Measurements from ENCODE around the gene ATP1B3.
"Not testable (repeated sequence)": the region's sequence is repeated elsewhere in the genome, so short reads cannot be mapped to it uniquely, and the experiment has no call there.

ATP1B3 gene

DNA sequence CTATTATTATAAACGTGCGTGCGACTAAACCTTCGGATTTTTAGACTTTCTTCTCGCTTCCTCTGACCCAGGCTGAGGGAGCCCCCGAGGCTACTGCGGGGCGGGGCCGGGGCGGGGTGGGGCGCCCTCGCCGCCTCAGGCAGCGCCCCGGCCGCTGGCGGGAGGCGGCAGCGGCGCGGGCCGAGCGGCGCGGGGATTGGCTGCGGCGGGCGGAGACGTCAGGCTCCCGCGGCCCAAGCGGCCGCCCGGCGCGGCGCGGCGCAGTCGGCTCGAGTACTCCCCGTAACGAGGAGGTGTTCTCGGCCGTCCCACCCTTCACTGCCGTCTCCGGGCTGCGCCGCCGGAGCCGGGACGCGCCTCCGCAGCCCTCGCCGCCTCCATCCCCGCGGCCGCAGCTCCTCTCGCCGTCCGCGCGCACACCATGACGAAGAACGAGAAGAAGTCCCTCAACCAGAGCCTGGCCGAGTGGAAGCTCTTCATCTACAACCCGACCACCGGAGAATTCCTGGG is at the start of gene ATP1B3:
ATP1B3 (plus strand) TSS at position 263 of the 510 bp plus-strand sequence; CDS start at position 422, 159 bp downstream.
- DNase-seq = peak; percentile 85

DNA sequence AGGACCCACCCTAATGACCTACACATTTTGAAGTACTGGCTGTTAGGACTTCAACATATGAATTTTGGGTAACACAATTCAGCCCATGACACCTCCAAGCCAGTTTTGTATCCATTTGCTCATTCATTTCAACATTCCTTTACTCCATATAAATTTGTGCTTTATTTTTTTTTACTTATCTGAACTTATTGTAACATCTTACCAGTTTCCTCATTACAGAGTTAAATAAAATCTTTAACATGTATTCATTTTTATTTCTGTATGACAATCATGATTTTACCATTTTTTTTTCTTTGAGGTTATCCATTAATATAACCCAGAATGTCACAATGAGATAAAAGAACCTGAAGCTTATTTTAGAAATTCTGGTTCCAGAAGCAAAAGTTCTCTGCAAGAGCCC is 48.0 kb upstream of the ATP1B3 start:
- DNase-seq = no peak

DNA sequence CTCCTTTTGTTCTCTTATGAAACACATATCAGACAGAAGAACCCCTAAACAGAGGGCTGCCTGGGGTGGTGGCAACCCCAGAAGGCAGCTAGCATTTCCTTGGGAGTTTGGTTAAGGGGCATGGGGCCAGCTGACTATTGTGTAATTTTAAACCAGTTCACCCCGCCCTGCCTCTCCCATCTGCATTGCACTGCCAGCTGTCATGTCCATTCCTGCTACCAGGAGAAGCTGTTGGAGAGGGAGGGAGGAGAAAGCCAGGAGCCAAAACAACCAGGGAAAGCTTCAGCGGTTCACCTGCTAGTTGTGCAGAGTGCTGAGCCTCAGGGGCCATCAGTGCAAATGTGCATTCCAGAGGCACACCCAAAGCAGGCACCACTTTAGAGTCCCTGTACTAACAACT is 47.6 kb upstream of the ATP1B3 start:
- DNase-seq = no peak

DNA sequence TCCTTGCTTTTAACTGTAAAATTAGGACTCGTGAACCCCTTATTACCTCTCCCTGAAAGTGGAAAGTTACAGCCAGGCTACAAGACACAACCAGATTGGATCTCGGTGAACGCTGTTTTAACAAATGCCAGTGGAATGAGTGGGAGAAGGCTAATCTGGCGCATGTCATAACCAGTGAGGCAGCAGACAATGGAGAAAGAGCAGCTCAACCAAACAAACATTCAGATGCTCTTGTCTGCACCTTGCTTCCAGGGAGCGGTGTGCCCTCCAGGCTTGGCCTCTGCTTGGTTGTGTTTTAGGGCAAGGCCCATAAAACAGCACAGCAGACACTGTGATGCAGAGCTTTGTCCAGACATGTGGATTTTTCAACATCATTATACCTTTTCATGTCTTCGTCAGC is 45.9 kb upstream of the ATP1B3 start:
- DNase-seq = no peak

DNA sequence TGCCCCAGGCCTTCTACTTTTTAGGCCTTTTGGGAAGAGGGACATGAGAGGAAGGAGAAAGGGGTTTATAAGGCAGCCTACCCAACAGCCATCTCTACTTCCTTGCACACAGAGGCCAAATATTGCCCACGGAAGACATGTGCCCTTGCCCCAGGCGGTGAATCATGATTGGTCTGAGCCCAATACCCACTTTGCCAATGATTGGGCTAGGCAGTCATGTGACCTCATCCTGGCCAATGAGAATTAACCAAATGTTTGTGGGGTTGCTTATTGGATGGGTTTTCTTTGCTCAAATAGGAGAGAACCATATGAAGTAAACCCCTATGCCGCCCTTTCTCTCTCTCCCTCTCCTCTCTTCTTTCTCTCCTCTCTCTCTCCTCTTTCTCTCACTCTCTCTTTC is 42.2 kb upstream of the ATP1B3 start:
- DNase-seq = no peak

DNA sequence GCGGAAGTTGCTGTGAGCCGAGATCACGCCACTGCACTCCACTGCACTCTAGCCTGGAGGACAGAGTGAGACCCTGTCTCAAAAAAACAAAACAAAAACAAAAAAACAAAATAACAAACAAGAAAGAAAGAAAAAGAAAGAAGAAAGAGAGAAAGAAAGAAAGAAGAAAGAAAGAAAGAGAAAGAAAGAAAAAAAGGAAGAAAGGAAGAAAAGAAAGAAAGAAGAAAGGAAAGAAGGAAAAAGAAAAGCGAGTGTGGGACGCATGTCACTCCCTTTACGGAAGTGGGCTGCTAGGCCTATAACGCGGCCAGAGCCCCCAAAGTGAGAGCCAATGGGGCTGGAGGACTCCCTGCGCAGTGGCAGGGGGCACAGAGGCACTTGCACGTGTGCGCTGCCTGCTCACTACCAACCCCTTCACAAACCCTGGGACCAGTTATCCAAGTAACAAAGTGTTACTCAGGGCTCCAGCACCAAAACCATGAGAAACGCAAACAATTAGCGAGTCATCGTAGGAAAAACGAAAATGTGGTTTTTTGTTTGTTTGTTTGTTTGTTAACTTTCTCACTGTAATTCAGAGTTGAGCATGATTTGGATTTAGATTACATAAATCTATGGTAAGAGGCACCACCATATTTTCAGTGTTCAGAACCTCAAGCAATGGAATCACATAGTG is 40.8 kb upstream of the ATP1B3 start:
- DNase-seq = no peak

DNA sequence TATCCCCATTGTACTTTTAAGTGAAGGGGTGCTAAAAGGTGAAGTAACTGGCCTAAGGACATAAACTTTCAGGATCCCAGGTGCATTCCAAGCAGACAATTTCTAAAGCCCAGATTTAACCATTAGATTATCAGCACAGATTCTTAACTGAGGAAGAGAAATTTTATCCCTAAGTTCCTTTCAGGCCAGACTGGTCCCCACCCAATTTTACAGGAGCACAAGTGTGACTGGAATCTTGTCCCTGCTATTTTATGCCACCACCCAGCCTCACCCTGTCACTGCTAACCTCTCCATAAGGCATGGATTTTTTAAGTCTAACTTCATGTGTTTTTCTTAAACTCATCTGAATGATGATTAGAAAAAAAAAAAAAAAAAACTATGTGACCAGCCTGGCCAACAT is 37.1 kb upstream of the ATP1B3 start:
- DNase-seq = no peak

DNA sequence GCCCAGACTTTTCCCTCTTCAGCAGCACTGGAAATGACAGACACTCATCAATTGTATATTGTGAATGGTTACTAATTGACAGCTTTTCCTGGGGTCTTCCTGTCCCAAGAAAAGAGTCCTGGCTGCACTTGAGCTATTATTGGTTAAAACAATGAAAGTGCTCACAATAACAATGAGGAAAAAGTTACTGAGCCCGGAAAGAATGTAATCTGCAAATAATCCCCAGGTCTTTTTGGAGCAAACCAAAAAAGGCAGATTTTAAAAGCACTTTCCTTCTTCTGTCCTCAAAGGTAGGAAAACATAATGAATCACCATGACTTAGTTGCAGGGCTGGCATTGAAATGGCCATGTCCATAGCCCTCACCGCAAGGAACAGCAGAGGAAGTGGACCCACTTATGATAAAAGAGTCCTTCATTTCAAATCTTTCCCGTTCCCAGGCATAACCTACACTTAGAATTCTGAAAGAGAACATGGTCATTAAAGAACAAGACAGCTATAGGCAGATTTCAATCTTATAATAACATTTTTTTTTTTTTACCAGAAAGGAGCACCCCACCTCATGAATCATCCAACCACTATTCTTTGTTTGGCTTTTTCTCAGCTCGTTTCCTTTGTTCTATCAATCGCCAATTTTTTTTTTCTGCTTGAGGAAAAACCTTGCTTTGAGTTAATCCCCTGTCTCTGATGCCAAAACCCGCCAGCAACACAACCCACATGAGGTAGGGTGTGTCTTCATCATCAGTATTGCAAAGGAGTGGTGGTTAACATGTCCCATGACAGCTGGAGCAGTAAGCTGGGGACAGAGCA is 35.5 kb upstream of the ATP1B3 start:
- DNase-seq = no peak

DNA sequence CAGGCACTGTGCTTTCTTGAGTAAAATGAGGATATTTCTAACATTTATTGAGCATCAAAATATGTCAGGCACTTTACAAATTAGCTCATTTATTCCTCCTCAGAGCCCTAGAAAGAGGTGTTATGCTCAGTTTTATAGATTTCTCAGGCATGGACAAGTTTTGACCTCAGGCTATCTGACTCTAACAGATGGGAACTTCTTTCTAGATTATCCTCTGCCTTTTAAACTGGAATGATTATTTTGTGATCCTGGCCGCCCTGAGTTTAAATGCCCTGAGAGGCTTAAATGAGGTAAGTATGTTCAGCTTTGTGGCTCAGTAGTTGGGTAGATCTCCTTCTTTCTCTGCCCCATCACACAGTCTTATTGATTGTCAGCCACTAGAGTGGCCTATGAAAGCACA is 32.3 kb upstream of the ATP1B3 start:
- DNase-seq = no peak

DNA sequence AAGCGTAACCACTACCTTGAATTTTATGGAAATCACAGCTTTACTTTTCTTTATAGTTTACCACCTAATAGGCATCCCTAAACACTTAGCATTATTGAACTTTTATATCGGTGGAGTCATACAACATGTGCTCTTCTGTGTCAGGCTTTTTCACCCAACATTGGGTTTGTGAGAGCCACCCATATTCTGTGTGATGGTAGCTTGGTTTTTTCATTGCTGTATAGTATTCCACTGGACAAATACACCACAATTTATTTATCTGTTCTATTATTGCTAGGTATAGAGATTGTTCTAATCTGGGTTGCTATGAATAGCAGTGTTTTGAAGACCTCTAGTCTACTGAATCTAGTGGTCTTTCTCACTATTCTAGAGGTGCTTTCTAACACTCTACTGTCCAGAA is 31.6 kb upstream of the ATP1B3 start:
- DNase-seq = no peak

DNA sequence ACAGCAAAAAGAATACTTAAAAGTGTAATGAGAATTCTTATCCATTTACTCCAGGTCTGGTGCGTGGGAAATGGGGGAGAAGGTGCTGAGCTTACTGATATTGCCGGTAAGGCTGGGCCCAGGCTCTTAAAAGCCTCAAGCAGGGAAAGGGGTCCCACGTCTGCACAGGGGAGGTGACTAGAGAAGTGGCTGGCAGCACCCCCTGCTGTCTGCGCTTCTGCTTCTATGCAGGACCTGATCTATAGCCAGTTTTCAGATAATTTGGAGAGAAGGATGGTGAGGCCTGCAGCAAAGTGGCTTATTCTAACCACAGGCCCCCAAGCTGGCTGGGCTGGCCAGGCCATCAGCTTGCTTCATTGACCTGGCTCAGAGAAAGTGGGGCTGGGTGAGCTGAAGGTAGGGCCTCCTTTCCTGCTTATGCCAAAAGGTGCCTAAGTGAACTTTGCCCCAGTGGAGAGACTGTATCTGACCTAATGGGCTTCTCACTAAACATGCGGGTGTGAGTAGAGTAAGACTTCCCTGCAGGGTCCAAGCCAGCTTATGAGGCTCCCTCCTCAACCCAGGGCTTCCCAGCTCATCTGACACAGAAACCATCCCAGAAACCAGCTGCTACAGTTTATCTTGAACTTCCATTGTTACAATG is 30.9 kb upstream of the ATP1B3 start:
- peak; percentile 10 for DNase-seq

DNA sequence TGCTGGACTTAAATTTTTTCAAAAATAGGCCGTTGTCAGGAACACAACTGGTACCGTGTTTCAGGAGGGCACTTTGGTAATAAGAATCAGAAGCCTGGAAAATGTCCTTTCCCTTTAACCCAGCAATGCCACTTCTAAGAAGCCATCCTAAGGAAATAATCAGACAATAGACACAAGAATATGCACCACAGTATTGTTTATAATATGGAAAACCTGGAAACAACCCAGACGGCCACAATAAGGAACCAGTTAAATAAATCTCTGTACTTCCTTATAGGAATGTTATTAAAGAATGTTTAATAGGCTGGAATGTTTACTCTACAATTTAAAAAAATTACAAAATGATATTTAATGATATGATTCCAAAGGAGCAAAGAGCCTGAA is 30.4 kb upstream of the ATP1B3 start:
- DNase-seq = no peak

DNA sequence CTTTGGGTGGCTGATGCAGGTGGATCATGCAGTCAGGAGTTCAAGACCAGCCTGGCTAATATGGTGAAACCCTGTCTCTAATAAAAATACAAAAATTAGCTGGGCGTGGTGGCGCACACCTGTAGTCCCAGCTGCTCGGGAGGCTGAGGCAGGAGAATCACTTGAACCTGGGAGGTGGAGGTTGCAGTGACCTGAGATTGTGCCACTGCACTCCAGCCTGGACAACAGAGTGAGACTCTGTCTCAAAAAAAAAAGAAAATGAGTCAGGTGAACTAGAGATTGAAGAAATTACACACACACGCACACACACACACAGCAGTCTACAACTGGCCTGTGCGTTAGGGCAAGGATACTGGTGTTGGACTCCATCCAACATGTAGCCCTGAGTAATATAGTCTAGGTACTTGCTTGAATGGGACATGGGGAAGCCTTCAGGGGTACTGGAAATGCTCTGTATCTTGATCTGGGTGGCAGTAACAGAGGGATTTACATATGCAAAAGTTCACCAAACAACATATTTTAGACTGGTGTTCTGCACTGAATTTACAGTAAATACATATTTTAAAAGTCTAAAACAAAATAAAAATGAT is 28.2 kb upstream of the ATP1B3 start:
- DNase-seq = not testable (repeated sequence)

DNA sequence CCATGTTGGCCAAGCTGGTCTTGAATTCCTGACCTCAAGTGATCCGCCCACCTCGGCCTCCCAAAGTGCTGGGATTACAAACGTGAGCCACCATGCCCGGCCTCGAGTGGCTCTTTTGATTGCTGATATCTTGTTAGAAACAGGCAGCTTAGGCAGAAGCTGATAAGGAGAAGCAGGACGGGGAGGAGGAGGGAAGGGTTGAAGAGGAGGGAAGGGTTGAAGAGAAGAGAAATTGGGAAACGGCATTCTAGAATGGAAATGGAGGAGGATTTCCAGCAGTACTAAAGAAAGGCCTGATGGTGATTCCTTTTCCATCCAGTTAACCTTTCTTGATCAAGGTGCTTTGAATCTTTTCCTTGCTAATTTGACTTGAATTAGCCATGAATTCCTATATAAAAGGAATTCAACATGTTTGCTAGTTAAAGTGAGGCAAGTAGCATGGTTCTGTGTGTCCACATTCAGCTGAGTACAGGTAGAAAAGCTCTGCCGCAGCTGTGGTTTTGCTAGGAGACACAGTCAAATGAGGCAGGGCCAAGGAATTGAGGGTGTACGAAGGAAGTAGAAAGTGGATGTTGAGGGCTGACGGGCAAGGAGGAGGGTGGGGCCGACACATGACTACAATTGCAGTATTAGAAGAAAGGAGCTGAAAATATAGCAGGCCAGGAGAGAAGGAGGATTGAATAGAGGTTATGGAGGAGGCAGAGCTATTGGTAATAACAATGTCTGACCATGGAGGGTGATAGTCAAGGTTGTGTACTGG is 27.2 kb upstream of the ATP1B3 start:
- DNase-seq = no peak

DNA sequence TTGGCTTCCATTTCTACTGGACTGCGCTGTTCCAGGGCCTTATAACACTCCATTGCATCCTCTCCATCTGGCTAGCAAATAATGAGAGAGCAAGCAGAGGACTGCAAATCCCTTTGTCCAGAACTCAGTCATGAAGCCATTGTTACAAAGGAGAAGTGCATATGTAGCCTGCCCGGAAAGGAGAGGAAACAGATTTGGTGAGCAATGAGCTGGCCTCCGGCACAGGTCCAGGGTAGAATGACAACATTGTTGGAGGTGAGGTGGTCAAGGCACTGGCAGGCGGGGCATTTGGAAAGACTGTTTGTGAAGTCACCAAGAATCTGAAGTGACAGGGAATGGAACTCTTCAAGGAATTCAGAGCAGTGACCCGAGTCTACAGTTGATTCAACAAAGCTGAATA is 25.0 kb upstream of the ATP1B3 start:
- DNase-seq = no peak

DNA sequence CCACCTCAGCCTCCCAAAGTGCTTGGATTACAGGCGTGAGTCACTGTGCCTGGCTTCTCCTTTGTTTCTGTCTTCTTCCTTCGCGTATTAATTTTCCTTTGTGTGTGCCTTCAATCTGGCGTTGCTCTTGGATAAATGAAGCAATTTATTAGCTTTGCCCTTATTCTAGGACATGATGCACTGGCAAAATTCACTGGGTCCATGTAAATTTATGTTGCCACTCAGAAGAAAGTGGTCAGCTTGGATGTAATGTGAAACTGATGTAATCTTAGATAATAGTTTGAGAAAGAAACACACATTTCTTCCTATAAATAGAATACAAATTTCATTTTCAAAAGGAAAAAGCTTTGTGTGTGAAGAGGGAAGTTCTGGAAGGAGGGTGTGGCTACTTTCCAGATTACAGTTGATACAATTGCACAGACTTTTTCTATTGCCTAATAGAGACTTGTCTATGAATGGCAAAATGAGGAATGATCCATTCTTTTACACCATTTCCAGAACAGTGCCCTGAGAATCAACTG is 23.3 kb upstream of the ATP1B3 start:
- no peak for DNase-seq

DNA sequence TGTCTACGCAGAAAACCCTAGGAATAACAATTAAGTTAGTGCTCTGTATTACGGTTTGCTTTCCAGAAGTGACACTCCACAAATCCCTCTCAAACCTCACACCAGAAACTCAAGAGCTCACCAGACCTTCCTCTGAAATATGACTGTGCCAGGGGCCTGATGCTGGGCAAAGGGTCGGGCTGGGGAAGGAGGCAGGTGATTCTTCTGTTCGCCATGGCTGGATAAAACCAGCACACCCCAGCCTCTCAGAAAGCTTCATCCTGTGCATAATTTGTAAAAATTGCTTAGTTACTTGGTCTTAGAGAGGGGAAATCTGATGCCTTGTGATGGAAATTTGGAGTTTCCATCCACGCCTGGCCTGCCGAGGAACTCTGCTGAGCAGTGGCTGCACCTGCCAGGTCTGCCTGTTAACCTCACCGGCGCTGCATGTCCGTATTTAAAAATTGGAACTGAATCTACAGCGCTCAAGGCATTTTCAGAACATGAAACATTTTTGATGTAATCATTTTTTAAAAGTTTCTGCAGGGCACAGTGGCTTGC is 22.7 kb upstream of the ATP1B3 start:
- DNase-seq = no peak

DNA sequence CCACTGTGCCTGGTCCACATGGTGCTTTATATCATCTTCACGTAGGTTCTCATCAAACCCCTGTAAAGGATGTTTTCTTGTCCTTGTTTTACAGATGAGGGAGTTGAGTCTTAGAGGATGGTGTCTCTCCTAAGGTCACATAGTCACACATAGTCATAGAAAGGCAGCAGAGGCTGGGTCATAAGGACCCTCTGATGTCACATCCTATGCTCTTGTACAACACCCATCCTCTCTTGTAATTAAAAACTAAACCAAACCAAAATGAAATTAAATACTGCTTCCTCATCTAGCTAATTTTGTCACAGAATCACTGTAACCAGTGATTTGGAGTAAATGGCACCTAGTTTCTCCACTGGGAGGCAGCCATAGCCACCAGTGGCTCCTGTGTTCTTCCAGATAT is 21.8 kb upstream of the ATP1B3 start:
- no peak for DNase-seq

DNA sequence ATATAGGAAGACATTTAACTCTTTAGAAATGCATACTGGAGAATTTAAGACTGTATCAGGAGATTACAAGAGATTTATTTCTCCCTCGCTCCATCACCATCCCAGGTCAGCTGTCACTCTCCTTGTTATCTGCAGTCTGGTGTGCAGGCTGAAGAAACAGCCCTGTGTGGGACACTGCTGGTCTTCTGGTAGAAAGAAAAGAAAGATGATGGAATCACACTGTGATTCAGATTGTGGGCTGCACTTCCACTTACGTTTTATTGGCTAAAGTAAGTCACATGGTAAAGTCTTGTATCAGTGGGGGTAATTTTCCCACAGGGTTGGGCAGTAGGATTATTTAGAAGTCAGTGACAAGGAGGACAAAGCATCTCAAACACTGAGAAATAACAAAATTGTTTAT is 18.1 kb upstream of the ATP1B3 start:
- DNase-seq = no peak

DNA sequence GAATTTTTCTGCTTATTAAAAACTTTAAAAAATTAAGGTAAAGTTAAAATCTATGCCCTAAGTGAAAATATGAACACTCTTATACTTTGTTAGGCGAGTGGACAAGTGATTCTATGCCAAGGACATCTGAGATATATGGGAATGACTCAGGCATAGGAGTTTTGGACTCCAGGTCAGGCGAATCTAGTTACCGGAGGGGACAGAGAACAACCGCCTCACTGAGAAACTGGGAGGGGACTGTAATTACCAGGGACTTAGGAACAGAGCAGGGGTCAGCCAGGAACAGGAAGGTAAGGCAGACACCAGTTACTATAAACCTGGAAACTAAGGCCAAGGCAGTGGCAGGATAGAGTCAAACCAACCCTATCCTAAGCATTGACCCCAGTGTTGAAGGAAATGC is 16.8 kb upstream of the ATP1B3 start:
- no peak for DNase-seq

DNA sequence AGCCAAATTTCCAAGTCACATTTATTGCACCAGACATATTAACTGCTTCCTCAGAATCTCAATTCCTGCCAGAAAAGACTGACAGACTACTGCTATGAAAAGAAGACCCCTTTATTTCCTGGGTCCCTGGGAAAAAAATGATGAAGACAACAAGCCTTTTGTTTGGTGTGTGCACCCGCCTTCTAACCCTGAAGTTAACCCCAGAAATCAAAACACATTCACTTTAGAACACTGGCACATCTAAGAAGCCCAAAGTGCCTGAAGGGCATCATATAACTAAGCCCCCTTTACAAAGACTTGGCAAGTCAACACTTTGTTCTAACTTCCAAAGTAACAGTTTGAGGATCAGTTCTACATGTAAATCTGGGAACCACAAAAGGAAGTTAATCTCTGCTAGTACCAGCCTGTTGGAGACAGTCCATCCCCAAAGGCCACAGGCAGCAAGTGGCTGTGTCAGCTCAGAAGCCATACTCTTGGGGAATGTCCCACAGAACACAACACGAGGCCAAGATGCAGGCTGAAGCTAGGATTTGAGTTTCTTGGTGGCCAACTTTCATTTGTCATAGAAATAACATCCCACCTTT is 16.3 kb upstream of the ATP1B3 start:
- DNase-seq = no peak
